Caco-2 (cell line): ENCODE measurements around the gene PCSK5. TPM values are rescaled to one million over a fixed set of nuclear protein-coding genes. Genes with fewer than 3 reads are reported as not detected.

ENCODE experiments used
- BruUV-seq: library from RNA; stranded (reverse); fragments of 400-500 nt; replicated peaks from 2 replicates; lab custom pipeline; 2021; lab: Mats Ljungman, UMichigan
- CTCF ChIA-PET: fragments of 300-600 bp; sonication (Branson Sonifier 250); formaldehyde crosslinking; loops from one replicate; lab custom pipeline; 2022; ENCODE audit warnings: antibody characterized with exemption; lab: Charles Lee
- POLR2A ChIA-PET: fragments of 300-600 bp; sonication (Branson Sonifier 250); formaldehyde crosslinking; loops from one replicate; lab custom pipeline; 2022; ENCODE audit warnings: antibody characterized with exemption; lab: Charles Lee
- DNase-seq, 2 experiments: peaks; one replicate each; pipeline versions ENCODE4 v3.0.0 to v3.0.0-alpha.2; 2020 to 2022
- H3K27me3 ChIP-seq: replicated peaks from 2 replicates; pipeline ENCODE4 v1.6.0; 2011; ENCODE audit warnings: low read length; ENCODE audit not compliant: control insufficient read depth, insufficient read depth
- H3K36me3 ChIP-seq: 2 replicates; pipeline ENCODE4 v1.5.1; 2011; ENCODE audit warnings: low read length; ENCODE audit not compliant: control insufficient read depth, insufficient read depth
- H3K4me1 ChIP-seq: fragments of 250-450 bp; sonication (Bioruptor Pico); 2 replicates; pipeline ENCODE4 v1.5.1; 2020; ENCODE audit warnings: mild to moderate bottlenecking
- H3K4me3 ChIP-seq: 2 replicates; pipeline ENCODE4 v1.5.1; 2011; ENCODE audit warnings: low read depth, mild to moderate bottlenecking, control low read depth, low read length
- H3K9me3 ChIP-seq: fragments of 250-450 bp; sonication (Bioruptor Pico); 2 replicates; pipeline ENCODE4 v1.5.1; 2020; ENCODE audit warnings: mild to moderate bottlenecking, moderate library complexity
- H3K27ac Mint-ChIP-seq: one replicate; pipeline ENCODE4 v1.8.0; 2022; ENCODE audit warnings: mixed read lengths; ENCODE audit not compliant: unreplicated experiment
- H3K27me3 Mint-ChIP-seq: one replicate; pipeline ENCODE4 v1.8.0; 2022; ENCODE audit warnings: mixed read lengths; ENCODE audit not compliant: insufficient read depth, unreplicated experiment
- H3K36me3 Mint-ChIP-seq: one replicate; pipeline ENCODE4 v1.8.0; 2022; ENCODE audit warnings: mild to moderate bottlenecking, mixed read lengths; ENCODE audit not compliant: insufficient read depth, unreplicated experiment
- H3K4me1 Mint-ChIP-seq: one replicate; pipeline ENCODE4 v1.8.0; 2022; ENCODE audit warnings: low read depth, mixed read lengths; ENCODE audit not compliant: unreplicated experiment
- H3K4me3 Mint-ChIP-seq: one replicate; pipeline ENCODE4 v1.8.0; 2022; ENCODE audit warnings: mild to moderate bottlenecking, moderate library complexity, mixed read lengths; ENCODE audit not compliant: unreplicated experiment
- H3K9me3 Mint-ChIP-seq: one replicate; pipeline ENCODE4 v1.8.0; 2022; ENCODE audit warnings: mixed read lengths; ENCODE audit not compliant: unreplicated experiment
- intact Hi-C: fragments of 100-400 bp; cut with micrococcal nuclease; formaldehyde crosslinking; loops from one replicate; pipeline ENCODE4 v1.10.0; 2022; ENCODE audit not compliant: unreplicated experiment
- total RNA-seq: library from RNA; stranded (reverse); gene quantifications from 2 replicates; pipeline ENCODE4 v1.2.3, GENCODE V29; 2022
- TF ChIP-seq, protein P1 (sequence below), 2 experiments: fragments of 200-600 bp in 1 of 2; IDR thresholded peaks; 1 replicate in 1 of 2; 2 replicates in 1 of 2; pipeline versions ENCODE4 v1.5.1 to v1.8.0; 2011 to 2022; ENCODE audit warnings: antibody characterized with exemption in 1 of 2, control low read depth in 1 of 2, inconsistent platforms in 1 of 2, low read depth in 1 of 2, low read length in 1 of 2, mild to moderate bottlenecking in 1 of 2, moderate library complexity in 1 of 2; ENCODE audit not compliant: insufficient read depth in 1 of 2, severe bottlenecking in 1 of 2, unreplicated experiment in 1 of 2

PCSK5 gene
- total RNA-seq, 1 experiment from 2014 or later = 10.9 TPM

DNA sequence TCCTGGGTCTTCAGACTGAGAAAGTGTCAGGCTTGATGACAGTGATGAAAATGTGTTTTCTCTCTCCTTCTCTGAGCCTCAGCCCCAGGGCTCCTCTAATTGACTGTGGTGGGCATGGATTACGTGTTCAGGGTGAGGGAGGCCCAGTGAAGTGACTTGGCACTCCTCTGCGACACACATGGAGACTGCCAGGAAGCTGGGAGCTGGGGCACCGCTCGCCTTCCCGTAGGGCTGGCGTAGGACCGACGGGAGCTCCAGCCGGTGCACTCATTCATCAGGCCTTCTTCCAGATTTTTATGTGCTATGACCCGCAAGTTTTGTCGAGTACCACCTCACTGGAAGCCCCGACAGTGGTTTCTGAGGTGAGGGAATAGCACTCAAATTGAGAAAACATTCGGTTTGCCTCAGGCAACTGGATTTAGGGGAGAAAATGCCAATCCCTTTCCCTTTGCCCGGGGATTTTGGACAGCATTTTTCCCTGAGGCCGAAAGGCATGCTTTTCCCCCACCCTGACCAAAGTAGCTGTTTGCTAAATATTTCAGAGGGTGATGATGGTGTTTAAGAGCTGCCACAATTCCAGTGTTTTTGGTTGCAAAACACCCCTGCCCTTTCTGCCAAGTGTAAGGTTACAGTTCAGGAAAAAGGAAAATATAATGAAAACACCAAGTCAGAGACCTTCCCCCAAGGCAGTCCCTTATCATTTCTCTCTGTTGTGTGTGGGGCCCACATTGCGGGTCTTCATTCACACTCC is 83.7 kb downstream of the PCSK5 start:
- no peaks in the 10 kb centered on the region for H3K36me3 ChIP-seq
- intact Hi-C loops = no loop called here
- H3K36me3 Mint-ChIP-seq = no peaks in the 10 kb centered on the region
- H3K4me3 Mint-ChIP-seq = no peak overlapping the region
- no peak overlapping the region for H3K4me3 ChIP-seq
- CTCF ChIA-PET = no interaction called here
- H3K27me3 ChIP-seq = no peaks in the 10 kb centered on the region
- no peaks in the 10 kb centered on the region for H3K4me1 ChIP-seq
- POLR2A ChIA-PET = no interaction called here
- H3K4me1 Mint-ChIP-seq = no peaks in the 10 kb centered on the region
- no peak for DNase-seq
- H3K27ac Mint-ChIP-seq = no peak overlapping the region
- no TSS peak for BruUV-seq
- TF ChIP-seq, protein P1, sequence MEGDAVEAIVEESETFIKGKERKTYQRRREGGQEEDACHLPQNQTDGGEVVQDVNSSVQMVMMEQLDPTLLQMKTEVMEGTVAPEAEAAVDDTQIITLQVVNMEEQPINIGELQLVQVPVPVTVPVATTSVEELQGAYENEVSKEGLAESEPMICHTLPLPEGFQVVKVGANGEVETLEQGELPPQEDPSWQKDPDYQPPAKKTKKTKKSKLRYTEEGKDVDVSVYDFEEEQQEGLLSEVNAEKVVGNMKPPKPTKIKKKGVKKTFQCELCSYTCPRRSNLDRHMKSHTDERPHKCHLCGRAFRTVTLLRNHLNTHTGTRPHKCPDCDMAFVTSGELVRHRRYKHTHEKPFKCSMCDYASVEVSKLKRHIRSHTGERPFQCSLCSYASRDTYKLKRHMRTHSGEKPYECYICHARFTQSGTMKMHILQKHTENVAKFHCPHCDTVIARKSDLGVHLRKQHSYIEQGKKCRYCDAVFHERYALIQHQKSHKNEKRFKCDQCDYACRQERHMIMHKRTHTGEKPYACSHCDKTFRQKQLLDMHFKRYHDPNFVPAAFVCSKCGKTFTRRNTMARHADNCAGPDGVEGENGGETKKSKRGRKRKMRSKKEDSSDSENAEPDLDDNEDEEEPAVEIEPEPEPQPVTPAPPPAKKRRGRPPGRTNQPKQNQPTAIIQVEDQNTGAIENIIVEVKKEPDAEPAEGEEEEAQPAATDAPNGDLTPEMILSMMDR (IDR thresholded peaks at IDR 0.05; ENCODE audit: insufficient read depth in 1 of 2, low read depth in 1 of 2, low read length in 1 of 2, severe bottlenecking in 1 of 2, unreplicated experiment in 1 of 2) = no peak
- H3K27me3 Mint-ChIP-seq = no peaks in the 10 kb centered on the region
- no peaks in the 10 kb centered on the region for H3K9me3 Mint-ChIP-seq
- no peaks in the 10 kb centered on the region for H3K9me3 ChIP-seq

DNA sequence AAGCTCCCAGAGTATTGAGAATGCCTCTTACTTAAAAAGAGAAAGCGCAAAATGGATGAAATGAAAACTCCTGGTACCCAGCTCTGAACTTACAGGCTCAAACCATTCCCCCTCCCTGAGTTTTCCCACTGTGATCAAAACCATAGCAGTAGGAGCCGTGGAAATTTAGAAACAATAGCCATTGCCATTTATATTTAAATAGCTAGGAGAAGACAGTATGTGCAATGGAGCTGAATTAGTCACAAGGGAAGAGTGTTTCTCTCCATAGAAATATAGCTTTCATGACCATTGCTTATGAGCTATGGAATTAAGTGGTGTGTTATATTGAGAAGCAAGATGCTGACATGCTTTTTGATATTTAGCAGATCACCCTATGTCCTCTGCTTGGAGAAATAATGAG is 84.6 kb downstream of the PCSK5 start:
- H3K9me3 ChIP-seq = no peaks in the 10 kb centered on the region
- intact Hi-C loops = no loop called here
- no peaks in the 10 kb centered on the region for H3K27me3 ChIP-seq
- Mint-ChIP-seq H3K27ac (no peak overlapping the region), H3K4me3 (no peak overlapping the region), H3K27me3 (no peaks in the 10 kb centered on the region), H3K36me3 (no peaks in the 10 kb centered on the region), H3K4me1 (no peaks in the 10 kb centered on the region), H3K9me3 (no peaks in the 10 kb centered on the region)
- ChIA-PET POLR2A (no interaction called here), CTCF (no interaction called here)
- TF ChIP-seq, protein P1 (IDR thresholded peaks at IDR 0.05; ENCODE audit: insufficient read depth in 1 of 2, low read depth in 1 of 2, low read length in 1 of 2, severe bottlenecking in 1 of 2, unreplicated experiment in 1 of 2) = no peak
- no peak for DNase-seq
- H3K36me3 ChIP-seq = no peaks in the 10 kb centered on the region
- no TSS peak for BruUV-seq
- no peak overlapping the region for H3K4me3 ChIP-seq
- H3K4me1 ChIP-seq = no peaks in the 10 kb centered on the region

DNA sequence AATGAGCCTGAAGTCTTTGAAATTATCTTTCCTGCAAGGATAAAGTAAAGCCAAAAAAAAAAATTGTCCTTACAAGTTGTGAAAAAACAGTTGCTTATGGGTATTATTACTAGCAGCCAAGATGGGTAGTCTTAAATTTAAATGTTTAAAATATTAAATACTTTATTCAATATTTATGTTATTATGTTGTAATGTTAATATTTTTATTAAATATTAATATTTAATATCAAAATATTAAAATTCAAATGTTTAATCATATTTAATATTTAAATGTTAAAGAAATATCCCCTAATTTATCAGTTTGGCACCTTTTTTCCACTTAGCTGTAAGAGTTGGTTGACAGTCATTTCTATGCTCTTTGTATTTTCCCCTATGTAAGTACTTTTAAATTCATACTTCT is 86.1 kb downstream of the PCSK5 start:
- BruUV-seq = no TSS peak
- no peak overlapping the region for H3K4me3 Mint-ChIP-seq
- POLR2A ChIA-PET = no interaction called here
- Histone ChIP-seq H3K9me3 (no peaks in the 10 kb centered on the region), H3K27me3 (no peaks in the 10 kb centered on the region), H3K4me1 (no peaks in the 10 kb centered on the region), H3K4me3 (no peak overlapping the region), H3K36me3 (no peaks in the 10 kb centered on the region)
- H3K27me3 Mint-ChIP-seq = no peaks in the 10 kb centered on the region
- TF ChIP-seq, protein P1 (IDR thresholded peaks at IDR 0.05; ENCODE audit: insufficient read depth in 1 of 2, low read depth in 1 of 2, low read length in 1 of 2, severe bottlenecking in 1 of 2, unreplicated experiment in 1 of 2) = no peak
- H3K27ac Mint-ChIP-seq = no peak overlapping the region
- H3K36me3 Mint-ChIP-seq = no peaks in the 10 kb centered on the region
- intact Hi-C loops = no loop called here
- CTCF ChIA-PET = no interaction called here
- H3K9me3 Mint-ChIP-seq = no peaks in the 10 kb centered on the region
- no peak for DNase-seq
- H3K4me1 Mint-ChIP-seq = no peaks in the 10 kb centered on the region
